BE2C (cell line): ENCODE data around the gene EXOC6B. TPM values are rescaled to one million over a fixed set of nuclear protein-coding genes. Genes with fewer than 3 reads are reported as not detected.
A peak's percentile ranks its signal among the peaks of the same experiment; 100 is the strongest.

Source experiments
- DNase-seq: peaks from one replicate; pipeline ENCODE4 v3.0.0-alpha.2; 2020
- H3K27me3 ChIP-seq: fragments of 250-450 bp; sonication (Bioruptor Pico); 2 replicates; pipeline ENCODE4 v1.5.1; 2020; ENCODE audit warnings: mild to moderate bottlenecking
- H3K36me3 ChIP-seq: fragments of 250-450 bp; sonication (Bioruptor Pico); 2 replicates; pipeline ENCODE4 v1.5.1; 2020; ENCODE audit warnings: mild to moderate bottlenecking
- H3K4me1 ChIP-seq: fragments of 250-450 bp; sonication (Bioruptor Pico); 2 replicates; pipeline ENCODE4 v1.5.1; 2020
- H3K4me3 ChIP-seq: 2 replicates; pipeline ENCODE4 v1.5.1; 2011; ENCODE audit warnings: low read depth, low read length
- H3K9me3 ChIP-seq: fragments of 250-450 bp; sonication (Bioruptor Pico); 2 replicates; pipeline ENCODE4 v1.5.1; 2020
- CTCF ChIP-seq: IDR thresholded peaks from 2 replicates; pipeline ENCODE4 v1.5.1; 2012; ENCODE audit warnings: mild to moderate bottlenecking, low read depth, low read length
- polyA plus RNA-seq: library from polyadenylated mRNA; unstranded; fragments of >200 nt; gene quantifications from one replicate; pipeline ENCODE4 v1.2.1, GENCODE V29; 2012; ENCODE audit warnings: low read depth, missing spikeins; ENCODE audit not compliant: insufficient read length, insufficient read depth

EXOC6B gene
- polyA plus RNA-seq: 1.4 TPM

GRCh38 chr2:72825257-72826155 lies at the start of gene EXOC6B:
TSS of gene EXOC6B (minus strand) at chr2:72826033.
- peak within 1 kb of the TSS; percentile 62 for H3K4me3 ChIP-seq
- no peaks in the 10 kb centered on the region; the same call in 1 of the 2 replicates for H3K27me3 ChIP-seq
- no peaks in the 10 kb centered on the region for H3K9me3 ChIP-seq
- no peaks in the 10 kb centered on the region for H3K4me1 ChIP-seq
- no peaks in the 10 kb centered on the region for H3K36me3 ChIP-seq
- peak; percentile 84 for DNase-seq
- TF ChIP-seq CTCF: no peak

- H3K4me1 ChIP-seq: no peaks in the 10 kb centered on the region
- no peaks in the 10 kb centered on the region for H3K9me3 ChIP-seq
- no peak overlapping the region for H3K4me3 ChIP-seq
- H3K27me3 ChIP-seq: peaks cover 8% of the 10 kb centered on the region; the same call in 1 of the 2 replicates
- TF ChIP-seq CTCF: no peak
- no peak for DNase-seq
- H3K36me3 ChIP-seq: no peaks in the 10 kb centered on the region
These were observed 46.0 kb upstream of the EXOC6B start for GRCh38 chr2:72871880-72872279.

- Histone ChIP-seq H3K36me3 (no peaks in the 10 kb centered on the region), H3K4me1 (no peaks in the 10 kb centered on the region), H3K27me3 (peaks cover 8% of the 10 kb centered on the region; the same call in 1 of the 2 replicates), H3K9me3 (no peaks in the 10 kb centered on the region), H3K4me3 (no peak overlapping the region)
- DNase-seq: no peak
- TF ChIP-seq CTCF: no peak
These were observed 45.2 kb upstream of the EXOC6B start for GRCh38 chr2:72871060-72871459.

- Histone ChIP-seq H3K4me1 (no peaks in the 10 kb centered on the region), H3K4me3 (no peak overlapping the region), H3K27me3 (peaks cover 8% of the 10 kb centered on the region; the same call in 1 of the 2 replicates), H3K36me3 (no peaks in the 10 kb centered on the region), H3K9me3 (no peaks in the 10 kb centered on the region)
- TF ChIP-seq CTCF: no peak
- DNase-seq: no peak
These were observed 38.7 kb upstream of the EXOC6B start for GRCh38 chr2:72864500-72864899.

GRCh38 chr2:72863046-72863445 lies 37.2 kb upstream of the EXOC6B start:
- no peaks in the 10 kb centered on the region for H3K9me3 ChIP-seq
- peaks cover 8% of the 10 kb centered on the region; the same call in 1 of the 2 replicates for H3K27me3 ChIP-seq
- TF ChIP-seq CTCF: no peak
- no peaks in the 10 kb centered on the region for H3K4me1 ChIP-seq
- DNase-seq: no peak
- H3K4me3 ChIP-seq: no peak overlapping the region
- no peaks in the 10 kb centered on the region for H3K36me3 ChIP-seq
